HFFc6 (cell line): ENCODE results near the gene CLDN9. TPM values are rescaled to one million over a fixed set of nuclear protein-coding genes. Genes with fewer than 3 reads are reported as not detected.

Source experiments
- DNase-seq: peaks from one replicate; pipeline ENCODE4 v3.0.0-alpha.2; 2018
- H3K27ac Mint-ChIP-seq: 2 replicates; pipeline ENCODE4 v1.8.0; 2020; ENCODE audit warnings: mild to moderate bottlenecking, mixed read lengths
- H3K27me3 Mint-ChIP-seq: 2 replicates; pipeline ENCODE4 v1.8.0; 2021; ENCODE audit warnings: mild to moderate bottlenecking, moderate library complexity, mixed read lengths; ENCODE audit not compliant: insufficient read depth
- H3K36me3 Mint-ChIP-seq: 2 replicates; pipeline ENCODE4 v1.8.0; 2021; ENCODE audit warnings: low read depth, mixed read lengths
- H3K4me1 Mint-ChIP-seq: 2 replicates; pipeline ENCODE4 v1.8.0; 2020; ENCODE audit warnings: low read depth, mixed read lengths
- H3K4me3 Mint-ChIP-seq: 2 replicates; pipeline ENCODE4 v1.8.0; 2020; ENCODE audit warnings: mild to moderate bottlenecking, moderate library complexity, mixed read lengths
- H3K9me3 Mint-ChIP-seq: 2 replicates; pipeline ENCODE4 v1.8.0; 2020; ENCODE audit warnings: mild to moderate bottlenecking, mixed read lengths
- CTCF ChIP-seq: fragments of 200-600 bp; sonication (generic); IDR thresholded peaks from 2 replicates; pipeline ENCODE4 v1.5.0; 2021; ENCODE audit warnings: antibody characterized with exemption, mild to moderate bottlenecking
- total RNA-seq, 6 experiments: library from RNA; stranded (reverse); fragmentation: NEBNext Ultra II Directional; extraction: Animal tissue kit (Norgen Biotek cat#: 25700); gene quantifications; 2 replicates in 1 of 6; 3 replicates in 5 of 6; pipeline ENCODE4 v1.2.3, GENCODE V29; 2021

CLDN9 gene
- total RNA-seq, 6 experiments from 2014 or later = not detected

DNA sequence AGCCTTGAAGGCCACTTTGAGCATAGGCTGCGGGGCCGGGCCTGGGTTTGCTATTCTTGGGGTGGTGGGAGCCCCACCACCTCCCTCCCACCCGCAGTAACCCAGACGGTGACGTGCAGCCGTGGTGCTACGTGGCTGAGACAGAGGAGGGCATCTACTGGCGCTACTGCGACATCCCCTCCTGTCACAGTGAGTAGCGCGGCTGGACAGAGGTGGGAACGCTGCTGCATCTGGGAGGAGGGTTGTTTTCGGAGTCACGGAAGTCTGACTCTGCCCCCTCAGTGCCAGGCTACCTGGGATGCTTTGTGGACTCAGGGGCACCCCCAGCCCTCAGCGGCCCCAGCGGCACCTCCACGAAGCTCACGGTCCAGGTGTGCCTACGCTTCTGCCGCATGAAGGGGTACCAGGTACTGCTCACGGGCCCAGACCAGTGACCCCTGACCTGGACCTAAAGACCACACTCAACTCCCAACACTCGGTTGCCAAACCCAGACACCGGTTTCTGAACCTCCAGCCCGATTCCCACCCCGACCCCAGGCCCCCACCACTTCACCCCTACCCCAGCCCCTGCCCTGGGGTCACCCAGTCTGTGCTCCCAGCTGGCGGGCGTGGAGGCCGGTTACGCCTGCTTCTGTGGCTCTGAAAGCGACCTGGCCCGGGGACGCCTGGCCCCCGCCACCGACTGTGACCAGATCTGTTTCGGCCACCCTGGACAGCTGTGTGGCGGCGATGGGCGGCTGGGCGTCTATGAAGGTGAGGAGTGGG lies 46.5 kb upstream of the CLDN9 start:
- no peak for DNase-seq
- Mint-ChIP-seq H3K36me3 (no peaks in the 10 kb centered on the region), H3K27me3 (peaks cover 24% of the 10 kb centered on the region), H3K27ac (no peak overlapping the region), H3K4me3 (no peak overlapping the region), H3K4me1 (peaks cover 8% of the 10 kb centered on the region; the same call in 1 of the 2 replicates), H3K9me3 (0 out of 2 replicates have a peak, but pooled peaks cover 6% of the 10 kb centered on the region)
- no peak for TF ChIP-seq CTCF

GRCh38 chr16:2966808-2967191 lies 45.9 kb upstream of the CLDN9 start:
- no peak for TF ChIP-seq CTCF
- Mint-ChIP-seq H3K27ac (no peak overlapping the region), H3K27me3 (peaks cover 24% of the 10 kb centered on the region), H3K9me3 (0 out of 2 replicates have a peak, but pooled peaks cover 6% of the 10 kb centered on the region), H3K4me1 (peaks cover 8% of the 10 kb centered on the region; the same call in 1 of the 2 replicates), H3K36me3 (no peaks in the 10 kb centered on the region), H3K4me3 (no peak overlapping the region)
- no peak for DNase-seq

- no peak overlapping the region for H3K4me3 Mint-ChIP-seq
- no peak for DNase-seq
- peaks cover 8% of the 10 kb centered on the region; the same call in 1 of the 2 replicates for H3K4me1 Mint-ChIP-seq
- no peak overlapping the region for H3K27ac Mint-ChIP-seq
- no peak for TF ChIP-seq CTCF
- peaks cover 24% of the 10 kb centered on the region for H3K27me3 Mint-ChIP-seq
- 0 out of 2 replicates have a peak, but pooled peaks cover 6% of the 10 kb centered on the region for H3K9me3 Mint-ChIP-seq
- no peaks in the 10 kb centered on the region for H3K36me3 Mint-ChIP-seq
These were observed 45.5 kb upstream of the CLDN9 start for GRCh38 chr16:2967211-2967631.

DNA sequence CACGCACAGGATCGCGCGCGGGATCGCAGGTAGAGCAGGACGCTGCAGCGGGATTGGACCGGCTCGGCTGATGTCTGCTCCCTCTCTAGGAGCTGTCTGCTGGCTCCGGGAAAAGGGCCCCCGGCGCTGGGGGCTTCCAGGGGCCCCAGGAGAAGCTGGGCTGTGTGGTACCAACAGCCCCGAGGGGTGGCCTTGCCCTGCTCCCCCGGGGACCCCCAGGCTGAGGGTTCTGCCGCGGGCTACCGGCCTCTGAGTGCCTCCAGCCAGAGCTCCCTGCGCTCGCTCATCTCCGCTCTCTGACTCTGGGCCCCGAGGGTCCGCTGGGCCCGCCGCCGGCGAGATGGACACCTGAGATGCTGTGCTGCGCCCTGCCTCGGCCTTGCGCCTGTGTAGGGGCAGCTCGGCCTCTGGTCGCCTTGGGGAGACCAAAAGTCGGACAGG lies 45.0 kb upstream of the CLDN9 start:
- Mint-ChIP-seq H3K27ac (no peak overlapping the region), H3K27me3 (peaks cover 23% of the 10 kb centered on the region), H3K9me3 (0 out of 2 replicates have a peak, but pooled peaks cover 6% of the 10 kb centered on the region), H3K4me3 (no peak overlapping the region), H3K4me1 (peaks cover 8% of the 10 kb centered on the region; the same call in 1 of the 2 replicates), H3K36me3 (no peaks in the 10 kb centered on the region)
- TF ChIP-seq CTCF = no peak
- no peak for DNase-seq

DNA sequence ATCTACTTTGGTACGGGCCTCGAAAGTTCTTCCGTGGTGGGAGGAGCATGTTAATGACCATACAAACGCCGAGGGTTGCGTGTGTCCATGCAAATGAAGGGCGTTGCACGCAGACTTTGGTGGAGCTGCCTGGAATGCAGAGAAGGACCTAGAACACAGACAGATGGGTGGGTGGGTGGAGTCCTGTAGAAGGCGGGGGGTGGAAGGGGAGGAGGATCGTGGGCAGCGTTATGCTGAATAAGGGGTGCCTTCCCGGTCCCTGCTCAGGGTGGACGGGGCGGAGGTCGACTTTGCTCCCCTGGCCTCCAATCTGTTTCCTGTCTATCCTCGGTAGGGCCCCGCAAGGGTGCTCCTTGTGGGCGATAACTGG lies 44.4 kb upstream of the CLDN9 start:
- peak overlapping the region; percentile 62; the same call in 1 of the 2 replicates for H3K4me3 Mint-ChIP-seq
- no peak overlapping the region for H3K27ac Mint-ChIP-seq
- no peak for TF ChIP-seq CTCF
- H3K36me3 Mint-ChIP-seq = no peaks in the 10 kb centered on the region
- H3K4me1 Mint-ChIP-seq = peaks cover 8% of the 10 kb centered on the region; the same call in 1 of the 2 replicates
- 0 out of 2 replicates have a peak, but pooled peaks cover 6% of the 10 kb centered on the region for H3K9me3 Mint-ChIP-seq
- no peak for DNase-seq
- H3K27me3 Mint-ChIP-seq = peaks cover 23% of the 10 kb centered on the region
